NCI-H1092 treated with DMSO at 0.1 percent for 48 hours (cell line): ENCODE data around the gene ACSL5.

Experiments
- DNase-seq: peaks from one replicate; lab custom pipeline; 2025; lab: John Stamatoyannopoulos, UW

The ACSL5 gene

DNA sequence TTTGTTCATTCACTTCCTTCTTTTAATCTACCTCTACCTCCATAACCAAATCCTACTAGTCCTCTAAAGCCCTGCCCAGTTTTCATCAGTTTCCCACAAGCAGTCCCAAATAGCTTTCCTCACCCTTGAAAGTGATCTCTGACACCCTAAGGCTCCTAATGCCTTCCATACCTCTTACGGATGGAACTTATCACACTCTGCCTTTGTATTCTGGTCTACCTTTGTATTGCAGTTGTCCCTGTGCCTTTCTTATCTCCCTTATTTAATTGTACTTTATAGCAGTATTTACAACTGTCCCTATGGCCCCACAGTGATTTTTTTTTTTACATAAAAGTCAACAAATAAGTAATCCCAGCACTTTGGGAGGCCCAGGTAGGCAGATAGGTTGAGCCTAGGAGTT, 33.8 kb downstream of the ACSL5 start:
- no peak for DNase-seq

DNA sequence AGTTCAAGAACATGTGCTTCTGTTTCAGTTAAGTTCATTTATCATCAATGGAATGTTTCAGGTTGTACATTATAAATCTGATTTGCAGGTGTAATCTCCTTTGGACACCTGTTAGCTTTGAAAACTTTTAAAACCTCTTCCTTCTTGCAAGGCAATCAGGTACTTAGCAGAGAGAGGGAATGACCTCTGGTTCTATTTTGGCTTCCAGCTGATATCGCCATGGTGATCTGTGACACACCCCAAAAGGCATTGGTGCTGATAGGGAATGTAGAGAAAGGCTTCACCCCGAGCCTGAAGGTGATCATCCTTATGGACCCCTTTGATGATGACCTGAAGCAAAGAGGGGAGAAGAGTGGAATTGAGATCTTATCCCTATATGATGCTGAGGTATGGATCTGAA, 35.4 kb downstream of the ACSL5 start:
- DNase-seq: no peak

DNA sequence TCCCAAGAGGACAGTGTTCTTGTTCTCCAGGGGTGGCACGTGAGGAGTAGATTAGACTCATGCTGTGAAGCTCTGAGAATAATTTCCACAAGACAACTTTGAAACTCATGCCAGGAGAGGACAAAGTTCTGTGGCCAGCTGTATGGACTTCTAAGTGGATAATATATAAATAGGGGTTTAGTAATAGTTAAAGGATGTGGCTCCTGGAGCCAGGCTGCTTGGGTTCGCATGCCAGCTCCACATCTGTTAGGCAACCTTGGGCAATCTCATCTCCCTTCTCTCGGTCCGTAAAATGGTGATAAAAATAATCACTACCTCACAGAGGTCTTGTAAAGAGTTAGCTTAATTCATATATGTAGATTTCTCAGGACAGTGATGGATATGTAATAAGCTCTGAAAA, 35.8 kb downstream of the ACSL5 start:
- DNase-seq: no peak

DNA sequence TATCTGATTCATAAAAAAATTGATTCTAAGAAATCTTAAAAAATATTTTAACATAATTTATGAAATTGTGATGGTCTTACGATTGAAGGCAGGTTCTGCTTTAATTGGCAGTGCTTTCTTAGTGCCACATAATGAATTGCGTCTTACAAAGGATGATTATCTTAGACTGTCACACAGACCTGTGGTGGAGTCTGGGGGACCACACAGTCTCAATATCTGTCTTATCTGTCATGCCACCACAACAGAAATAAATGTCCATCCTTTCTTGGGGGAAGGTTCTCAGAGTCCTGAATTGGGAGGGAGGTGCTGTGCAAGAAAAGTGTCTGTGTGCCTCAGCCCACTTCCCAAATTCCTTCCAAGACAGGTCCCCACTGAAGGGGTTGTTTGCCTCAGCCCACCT, 38.8 kb downstream of the ACSL5 start:
- DNase-seq: no peak

DNA sequence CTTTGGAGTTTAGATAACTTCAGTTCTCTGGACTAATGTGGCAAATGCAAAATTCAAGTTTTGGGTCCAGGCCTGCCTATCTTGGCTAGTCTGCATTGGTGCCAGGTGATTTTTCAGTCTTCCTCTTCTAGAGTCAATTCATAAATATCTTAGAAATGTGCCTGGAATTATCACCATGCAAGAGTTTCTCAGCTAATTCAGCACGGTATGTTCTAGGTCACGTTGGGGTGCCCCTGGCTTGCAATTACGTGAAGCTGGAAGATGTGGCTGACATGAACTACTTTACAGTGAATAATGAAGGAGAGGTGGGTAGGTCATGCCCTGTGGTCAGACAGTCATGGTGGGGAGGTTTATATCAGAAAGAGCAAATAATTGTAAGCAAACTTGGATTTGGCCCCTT, 47.8 kb downstream of the ACSL5 start:
- DNase-seq: no peak

DNA sequence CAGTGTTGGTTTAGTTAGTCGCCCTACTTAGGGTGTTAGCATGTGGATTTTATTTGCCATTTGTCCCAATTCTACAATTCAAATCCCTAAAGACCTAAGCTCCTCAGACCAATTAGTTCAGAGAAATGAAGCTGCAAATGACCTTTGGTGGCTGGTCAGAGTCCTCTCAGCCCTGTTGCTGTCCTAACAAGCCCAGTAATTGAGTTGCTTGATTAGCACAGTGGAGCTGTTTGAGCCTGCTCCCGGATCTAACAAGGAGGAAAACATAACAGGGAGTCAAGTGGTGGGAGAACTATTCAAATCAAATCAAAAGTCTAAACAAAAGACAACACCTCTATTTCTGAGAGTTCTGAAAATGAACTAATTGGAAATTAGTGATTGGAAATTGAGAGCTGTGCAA, 50.7 kb downstream of the ACSL5 start:
- no peak for DNase-seq

DNA sequence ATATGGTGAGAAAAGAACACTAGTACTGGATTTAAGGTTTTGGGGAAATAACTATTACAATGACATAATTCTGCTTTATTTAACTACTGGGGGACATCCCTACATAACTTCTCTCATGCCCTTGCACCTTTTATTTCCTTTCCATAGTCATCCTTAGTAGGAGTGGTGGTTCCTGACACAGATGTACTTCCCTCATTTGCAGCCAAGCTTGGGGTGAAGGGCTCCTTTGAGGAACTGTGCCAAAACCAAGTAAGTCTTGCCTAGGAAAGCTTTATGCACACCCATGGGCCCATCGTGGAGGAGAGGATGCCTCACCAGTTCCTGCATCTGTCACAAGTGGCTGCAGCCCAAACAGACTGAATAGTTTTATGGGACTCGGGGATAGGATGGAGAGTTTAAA, 52.2 kb downstream of the ACSL5 start:
- DNase-seq: no peak

DNA sequence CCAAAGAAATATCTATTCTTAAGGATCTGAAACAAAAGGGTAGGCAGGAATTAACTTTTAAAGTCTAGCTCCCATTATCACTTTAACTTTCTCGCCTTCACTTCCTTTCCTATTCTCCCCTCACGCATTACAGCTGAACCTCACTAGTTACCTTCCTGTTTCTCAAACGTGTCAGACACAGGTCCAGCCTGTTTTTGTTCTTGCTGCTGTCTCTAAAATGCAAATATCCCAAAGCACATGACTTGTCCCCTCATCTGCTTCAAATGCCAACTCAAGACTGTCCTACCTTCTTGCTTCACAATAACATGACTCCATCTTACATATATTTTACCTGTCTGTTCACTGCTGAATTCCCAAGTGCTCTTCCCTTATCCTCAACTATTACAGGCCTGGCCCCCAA, 55.2 kb downstream of the ACSL5 start:
- DNase-seq: no peak

DNA sequence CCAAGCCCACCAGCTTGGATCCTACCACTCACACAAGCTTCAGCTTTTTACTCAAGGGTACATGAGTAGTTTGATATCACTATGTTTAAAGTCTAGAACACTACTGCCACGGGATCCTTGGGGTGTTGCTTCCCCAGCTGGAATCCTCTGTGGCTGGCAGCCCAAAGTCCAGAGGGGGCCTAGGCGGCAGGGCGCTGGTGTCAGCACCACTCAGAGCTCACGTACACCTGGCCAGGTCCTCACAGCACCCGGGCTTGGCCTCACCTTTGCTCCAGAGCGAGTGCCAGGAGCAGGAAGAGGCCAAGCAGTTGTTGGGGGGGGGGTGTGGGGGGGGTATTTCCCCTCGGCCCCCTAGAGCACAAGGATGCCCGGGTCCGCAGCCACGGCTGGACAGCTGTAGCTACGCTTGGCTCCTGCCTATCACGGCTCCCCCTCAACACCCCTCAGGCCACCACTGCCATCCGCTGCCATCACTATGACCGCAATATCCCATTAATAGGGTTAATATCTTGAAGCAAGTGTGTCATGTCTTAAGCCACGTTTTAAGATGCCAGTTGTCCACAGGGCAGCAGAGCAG, 55.8 kb downstream of the ACSL5 start:
- no peak for DNase-seq

DNA sequence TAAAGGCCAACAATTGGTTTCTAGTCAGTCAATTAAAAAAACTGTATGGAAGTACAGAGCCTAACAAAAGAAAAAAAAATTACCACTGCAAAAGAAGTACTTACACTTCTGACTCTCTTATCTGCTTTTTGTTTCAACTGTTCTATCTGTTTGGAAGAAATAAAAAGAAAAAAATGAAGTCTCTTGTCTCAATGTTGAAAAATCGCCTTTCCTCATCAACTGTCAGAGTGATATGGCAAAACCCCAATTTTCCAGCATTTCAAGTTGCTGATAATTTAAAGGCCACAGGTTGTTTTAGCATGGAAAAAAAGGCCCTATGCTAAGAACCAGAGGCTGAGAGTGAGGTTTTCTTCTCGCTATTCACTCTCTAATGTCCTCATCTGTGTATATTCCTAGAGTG, 59.2 kb downstream of the ACSL5 start:
- no peak for DNase-seq

DNA sequence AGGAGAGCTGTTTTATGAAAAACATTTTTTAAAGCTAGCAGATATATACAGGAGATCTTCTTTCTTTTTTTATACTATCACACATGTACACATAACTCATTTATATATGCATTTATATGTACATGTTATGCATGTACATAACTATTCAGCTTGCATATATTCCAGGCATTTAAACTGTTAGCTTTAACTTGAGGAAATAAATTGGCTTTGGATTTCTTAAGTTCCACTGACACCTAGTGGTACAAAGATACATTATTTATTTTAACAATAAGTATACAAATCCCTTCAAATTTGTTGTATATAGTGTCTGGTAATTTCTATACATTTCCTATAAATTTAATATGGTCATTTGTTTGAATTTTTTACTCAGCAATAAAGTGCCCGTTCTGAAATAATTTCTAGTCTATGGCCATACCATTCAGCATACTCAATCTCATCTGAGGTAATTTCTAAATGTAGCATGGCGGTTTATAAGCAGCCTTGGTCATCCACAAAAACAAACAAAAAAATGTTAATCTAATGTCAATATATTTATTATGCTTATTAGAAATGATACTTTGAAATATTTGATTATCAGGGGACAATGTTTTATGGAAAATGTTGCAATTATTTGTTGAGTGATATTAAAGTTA, 61.2 kb downstream of the ACSL5 start:
- DNase-seq: no peak

DNA sequence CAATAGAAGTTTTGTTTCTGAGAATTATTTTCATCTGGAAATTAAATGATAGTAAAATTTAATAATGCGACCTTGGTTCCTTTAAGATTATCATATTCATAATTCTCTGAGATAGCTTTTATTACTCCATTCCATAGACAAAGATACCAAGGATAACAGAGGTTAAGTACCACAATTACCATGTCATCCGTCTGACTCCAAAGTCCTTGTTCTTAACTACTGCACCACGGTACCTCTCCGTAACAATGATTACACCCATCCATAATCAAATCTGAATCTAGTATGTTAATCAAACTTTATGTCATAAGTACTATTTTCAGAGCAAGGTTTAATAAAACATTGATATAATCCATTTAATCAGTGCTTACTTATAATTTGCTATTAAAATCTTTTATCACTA, 64.4 kb downstream of the ACSL5 start:
- DNase-seq: no peak

DNA sequence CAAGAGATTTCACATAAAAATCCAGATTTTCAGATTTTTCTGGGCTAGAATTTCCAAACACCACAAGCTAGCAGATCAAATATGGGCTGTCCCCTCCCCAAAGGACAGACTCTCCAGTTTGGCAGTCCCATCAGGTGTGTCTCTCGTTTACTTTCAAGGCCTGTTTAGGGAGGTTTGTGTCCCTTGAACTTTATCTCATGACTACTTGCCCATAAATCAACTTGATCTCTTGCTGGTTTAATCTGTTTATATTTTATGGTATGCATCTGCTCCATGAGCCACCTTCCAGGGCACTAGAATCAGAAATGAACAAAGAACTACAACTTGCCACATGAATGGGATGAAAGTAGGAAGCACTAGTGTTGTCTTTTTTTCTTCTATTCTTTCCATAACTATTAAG, 67.6 kb downstream of the ACSL5 start:
- DNase-seq: no peak

DNA sequence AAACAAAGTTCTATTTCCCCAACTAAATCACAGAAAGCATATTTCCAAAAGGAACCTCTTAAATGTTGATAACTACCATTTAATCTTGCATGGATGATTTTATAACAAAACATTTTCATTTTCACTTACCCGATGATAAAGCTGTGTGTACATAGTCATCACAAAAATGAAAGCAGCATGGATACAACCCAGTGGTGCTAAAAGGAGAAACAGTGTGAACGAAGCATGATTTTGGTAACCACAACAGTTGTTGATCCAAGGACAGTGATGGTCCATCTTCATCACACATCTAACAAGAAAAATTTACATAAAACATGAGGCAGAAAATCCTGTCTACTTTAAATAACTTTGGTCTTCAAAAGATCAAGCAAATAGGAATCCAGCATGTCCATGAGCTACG, 68.1 kb downstream of the ACSL5 start:
- no peak for DNase-seq

DNA sequence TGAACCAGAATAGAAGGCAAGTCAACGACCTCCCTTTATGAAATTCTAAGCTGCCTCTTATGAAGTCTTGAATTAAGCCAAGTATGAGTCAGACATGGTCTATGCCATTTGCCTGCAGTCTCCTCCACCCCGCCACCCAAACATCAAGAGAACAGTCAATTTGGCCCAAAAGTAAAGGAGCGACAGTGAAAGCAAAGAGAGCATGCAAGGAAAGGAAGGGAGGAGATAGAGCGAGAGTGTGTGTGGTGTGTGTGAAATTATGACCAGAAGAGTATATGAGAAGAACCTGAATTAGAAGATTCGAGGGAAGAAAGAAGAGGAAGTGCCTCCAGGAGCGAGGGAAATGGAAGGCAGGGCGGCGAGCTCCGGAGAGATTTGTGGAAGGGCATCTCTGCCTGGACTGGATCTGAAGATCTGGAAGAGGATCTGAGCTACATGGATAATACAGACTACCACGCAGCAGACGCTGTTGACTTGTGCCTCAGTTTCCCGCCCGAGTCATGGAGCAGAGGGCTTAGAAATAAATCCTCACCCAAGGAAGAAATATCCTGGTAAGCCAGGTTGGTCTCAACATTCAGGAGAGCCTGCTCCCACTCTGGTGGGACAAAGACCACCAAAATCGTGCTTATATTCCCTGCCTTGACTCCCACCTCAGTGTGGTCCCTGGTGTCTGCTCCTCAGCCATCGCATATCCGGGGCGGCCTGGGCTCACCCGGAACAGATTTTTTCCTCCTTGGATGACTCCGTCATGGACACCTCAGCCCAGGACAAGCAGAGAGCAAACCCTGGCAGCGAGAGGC, 72.3 kb downstream of the ACSL5 start:
- DNase-seq: no peak

DNA sequence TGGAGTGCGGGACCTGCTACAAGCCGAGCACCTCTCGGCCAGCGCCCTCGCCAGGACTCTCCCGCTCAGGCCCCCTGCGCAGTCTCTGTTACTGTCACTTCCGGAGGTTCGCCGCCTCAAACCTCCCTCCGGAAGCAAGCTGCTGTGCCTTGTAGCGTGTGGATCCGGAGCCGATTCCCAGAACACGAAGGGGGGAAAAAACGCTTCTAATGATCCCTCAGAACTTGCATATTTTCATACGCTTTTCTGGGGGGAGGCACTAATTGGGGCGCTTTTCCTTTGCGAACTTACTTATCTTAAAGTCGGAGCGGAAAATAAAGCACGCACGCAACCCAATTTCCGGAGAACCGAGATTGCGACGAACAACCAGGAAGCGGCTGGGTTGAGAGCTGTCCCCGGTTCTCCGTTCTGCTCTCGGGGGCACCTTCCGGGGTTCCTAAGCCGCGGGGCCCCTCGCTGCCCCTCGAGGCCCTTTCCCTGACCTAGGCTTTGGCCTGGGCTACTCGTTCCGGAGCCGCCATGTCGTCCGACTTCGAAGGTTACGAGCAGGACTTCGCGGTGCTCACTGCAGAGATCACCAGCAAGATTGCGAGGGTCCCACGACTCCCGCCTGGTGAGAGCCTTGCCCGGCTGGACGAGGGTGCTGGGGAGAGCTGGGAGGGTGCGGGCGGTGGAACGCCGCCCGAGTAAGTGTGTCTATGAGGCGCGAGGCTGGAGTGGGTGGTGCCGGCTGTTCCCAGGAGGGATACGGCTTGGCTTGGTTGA, 73.1 kb downstream of the ACSL5 start, which contains the start of the genes VTI1A and ZDHHC6:
TSS of gene VTI1A (plus strand) at position 361 of the 765 bp plus-strand sequence. CDS start at position 520, 159 bp downstream.
TSS of gene ZDHHC6 (minus strand) at position 60 of the 765 bp plus-strand sequence. CDS start 1,478 bp downstream, outside the sequence.
- peak; percentile 71 for DNase-seq

DNA sequence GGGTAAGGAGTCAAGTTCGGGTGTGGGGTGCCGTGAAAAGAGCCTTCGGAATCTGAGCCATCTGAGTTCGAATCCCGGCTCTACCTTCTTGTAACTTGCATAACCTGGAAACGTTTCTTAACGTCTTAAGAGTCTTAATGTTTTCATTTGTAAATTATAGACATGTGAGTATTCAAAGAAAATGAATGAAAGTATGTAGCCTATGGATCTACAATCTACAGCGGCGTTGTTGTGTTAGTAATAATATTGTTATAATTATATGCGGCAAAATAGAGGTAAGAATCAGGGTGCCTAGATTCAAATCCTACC, 73.7 kb downstream of the ACSL5 start:
- no peak for DNase-seq

DNA sequence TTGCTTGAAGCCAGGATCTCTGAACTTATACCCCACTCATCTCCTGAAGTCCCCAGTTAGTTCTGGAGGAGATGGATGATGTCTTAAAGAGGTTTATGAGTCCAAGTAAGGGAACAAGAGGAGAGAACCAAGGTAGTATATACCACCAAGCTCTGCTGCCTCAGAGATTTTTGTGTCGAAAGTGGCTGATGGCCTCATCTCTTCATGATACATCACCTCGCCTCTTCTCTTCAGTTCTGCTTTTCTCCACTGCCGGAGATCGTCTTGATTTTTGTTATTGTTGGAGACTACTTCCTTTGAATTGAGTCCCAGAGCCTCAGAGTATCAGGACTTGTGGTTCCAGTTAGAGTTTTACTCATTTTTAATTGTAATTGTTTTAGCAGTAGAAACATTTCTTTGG, 75.0 kb downstream of the ACSL5 start:
- no peak for DNase-seq

DNA sequence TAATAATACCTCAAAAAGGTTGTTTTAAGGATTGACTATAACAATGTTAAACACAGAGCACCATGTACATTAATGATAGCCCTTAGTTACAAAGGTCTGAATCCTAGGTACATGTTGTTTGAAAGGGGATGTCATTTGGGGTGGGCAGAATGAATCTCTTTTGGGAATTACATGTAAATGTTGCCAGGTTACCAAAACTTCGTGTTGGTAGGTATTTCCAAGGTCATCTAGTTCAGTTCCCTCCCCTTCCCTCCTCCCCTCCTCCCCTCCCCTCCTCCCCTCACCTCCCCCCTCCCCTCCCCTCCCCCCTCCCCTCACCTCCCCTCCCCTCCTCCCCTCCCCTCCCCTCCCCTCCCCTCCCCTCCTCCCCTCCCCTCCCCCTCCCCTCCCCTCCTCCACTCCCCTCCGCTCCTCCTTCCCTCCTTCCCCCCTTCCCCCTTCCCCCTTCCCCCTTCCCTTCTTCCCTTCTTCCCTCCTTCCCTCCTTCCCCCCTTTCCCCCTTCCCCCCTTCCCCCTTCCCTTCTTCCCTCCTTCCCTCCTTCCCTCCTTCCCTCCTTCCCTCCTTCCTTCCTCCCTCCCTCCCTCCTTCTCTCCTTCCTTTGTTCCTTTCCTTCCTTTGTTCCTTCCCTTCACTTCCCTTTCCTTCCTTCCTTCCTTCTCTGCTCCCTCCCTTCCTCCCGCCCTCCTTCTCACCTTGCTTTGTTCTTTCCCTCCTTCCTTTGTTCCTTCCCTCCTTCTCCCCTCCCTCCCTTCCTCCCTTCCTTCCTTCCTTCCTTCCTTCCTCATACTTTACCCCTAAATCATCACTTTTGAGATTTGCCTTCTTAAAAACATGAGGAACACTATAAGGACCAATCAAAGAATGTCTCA, 81.2 kb downstream of the ACSL5 start:
- no peak for DNase-seq

DNA sequence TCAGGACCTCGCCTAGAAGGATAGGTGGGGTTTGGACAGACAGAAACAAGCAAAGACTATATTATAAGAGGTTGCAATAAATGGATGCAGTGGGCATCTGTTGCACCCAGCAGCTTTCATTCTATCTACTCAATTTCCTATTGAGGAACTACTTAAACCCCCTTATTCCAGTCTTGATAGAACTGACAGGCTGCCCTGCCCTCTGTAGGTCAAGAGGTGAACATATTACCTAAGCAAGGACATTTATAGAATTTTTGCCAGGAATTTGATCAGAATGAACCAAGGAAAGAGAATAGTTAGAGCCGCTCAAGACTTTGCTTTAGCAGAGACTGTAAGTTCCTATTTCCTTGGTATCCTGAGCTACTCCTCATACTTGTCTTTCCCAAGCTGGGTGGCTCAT, 82.6 kb downstream of the ACSL5 start:
- DNase-seq: no peak

DNA sequence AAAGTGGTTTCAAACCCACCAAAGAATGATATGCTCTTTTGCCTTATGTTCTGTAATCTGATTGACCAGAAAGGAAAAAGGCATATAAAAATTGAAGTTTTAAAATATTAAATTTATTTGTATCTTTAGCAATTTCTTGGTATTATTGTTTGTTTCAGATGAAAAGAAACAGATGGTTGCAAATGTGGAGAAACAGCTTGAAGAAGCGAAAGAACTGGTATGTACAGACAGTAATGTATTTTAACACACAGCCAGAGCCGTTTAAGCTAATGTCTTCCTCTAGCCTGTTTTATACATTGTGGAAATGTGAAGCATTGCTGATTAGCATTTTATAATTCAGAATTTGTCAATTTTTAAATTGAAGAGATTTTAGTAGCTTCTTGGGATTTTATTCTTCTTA, 86.5 kb downstream of the ACSL5 start:
- no peak for DNase-seq
